Measurements from ENCODE around the gene STK33.

Gene STK33

DNA sequence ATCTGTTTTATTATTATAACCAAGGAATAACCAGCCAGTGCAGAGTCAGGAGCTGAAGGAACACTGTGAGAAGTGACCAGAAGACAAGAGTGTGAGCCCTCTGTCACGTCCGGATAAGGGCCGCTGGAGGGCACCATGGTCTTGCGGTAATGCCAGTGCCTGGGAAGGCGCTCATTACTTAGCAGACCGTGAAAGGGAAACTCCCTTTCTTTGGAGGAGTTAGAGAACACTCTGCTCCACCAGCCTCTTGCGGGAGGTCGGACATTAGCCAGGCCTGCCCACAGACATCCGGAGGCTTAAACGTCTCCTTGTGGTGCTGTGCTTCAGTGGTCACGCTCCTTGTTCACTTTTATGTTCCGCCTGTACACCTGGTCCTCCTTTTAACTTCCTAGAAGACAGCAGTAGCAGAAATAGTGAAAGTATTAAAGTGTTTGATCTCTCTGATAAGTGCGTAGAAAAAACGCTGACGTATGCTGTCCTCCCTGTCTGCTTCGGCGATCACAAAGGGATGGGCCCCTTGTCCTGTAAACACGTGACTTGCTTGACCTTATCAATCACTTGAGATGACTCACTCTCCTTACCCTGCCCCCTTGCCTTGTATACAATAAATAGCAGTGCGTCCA lies 209.7 kb downstream of the STK33 start:
- Histone ChIP-seq H3K27ac (no peak overlapping the region), H3K4me3 (no peak overlapping the region)
- TF ChIP-seq, protein P1, sequence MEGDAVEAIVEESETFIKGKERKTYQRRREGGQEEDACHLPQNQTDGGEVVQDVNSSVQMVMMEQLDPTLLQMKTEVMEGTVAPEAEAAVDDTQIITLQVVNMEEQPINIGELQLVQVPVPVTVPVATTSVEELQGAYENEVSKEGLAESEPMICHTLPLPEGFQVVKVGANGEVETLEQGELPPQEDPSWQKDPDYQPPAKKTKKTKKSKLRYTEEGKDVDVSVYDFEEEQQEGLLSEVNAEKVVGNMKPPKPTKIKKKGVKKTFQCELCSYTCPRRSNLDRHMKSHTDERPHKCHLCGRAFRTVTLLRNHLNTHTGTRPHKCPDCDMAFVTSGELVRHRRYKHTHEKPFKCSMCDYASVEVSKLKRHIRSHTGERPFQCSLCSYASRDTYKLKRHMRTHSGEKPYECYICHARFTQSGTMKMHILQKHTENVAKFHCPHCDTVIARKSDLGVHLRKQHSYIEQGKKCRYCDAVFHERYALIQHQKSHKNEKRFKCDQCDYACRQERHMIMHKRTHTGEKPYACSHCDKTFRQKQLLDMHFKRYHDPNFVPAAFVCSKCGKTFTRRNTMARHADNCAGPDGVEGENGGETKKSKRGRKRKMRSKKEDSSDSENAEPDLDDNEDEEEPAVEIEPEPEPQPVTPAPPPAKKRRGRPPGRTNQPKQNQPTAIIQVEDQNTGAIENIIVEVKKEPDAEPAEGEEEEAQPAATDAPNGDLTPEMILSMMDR (IDR thresholded peaks at IDR 0.05): no peak

DNA sequence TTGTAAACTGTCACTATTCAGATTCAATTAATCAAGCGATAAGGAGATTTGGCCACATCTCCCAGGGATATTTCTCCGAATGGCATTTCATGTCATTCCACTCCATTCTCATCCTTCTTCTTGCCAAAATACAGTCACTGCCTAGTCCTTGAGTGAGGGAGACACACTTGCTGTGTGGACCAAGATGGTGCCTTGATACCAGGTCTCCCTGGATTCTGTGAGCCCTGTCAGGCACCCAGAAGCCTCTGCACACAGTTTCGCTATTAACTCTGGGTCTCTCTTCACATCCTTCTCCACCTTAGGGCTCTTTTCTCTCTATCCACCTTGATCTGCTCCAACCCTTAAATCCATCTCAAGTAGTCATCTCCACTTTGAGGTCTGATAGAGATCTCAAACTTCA lies 210.4 kb downstream of the STK33 start:
- DNase-seq (ENCODE audit: low spot score): peak; percentile 53
- TF ChIP-seq, protein P1 (IDR thresholded peaks at IDR 0.05): no peak
- Histone ChIP-seq H3K27ac (no peak overlapping the region), H3K4me3 (no peak overlapping the region)

More for the DNA sequence above, 209.7 kb downstream of the STK33 start:
- DNase-seq (ENCODE audit: low spot score): peak; percentile 57

DNA sequence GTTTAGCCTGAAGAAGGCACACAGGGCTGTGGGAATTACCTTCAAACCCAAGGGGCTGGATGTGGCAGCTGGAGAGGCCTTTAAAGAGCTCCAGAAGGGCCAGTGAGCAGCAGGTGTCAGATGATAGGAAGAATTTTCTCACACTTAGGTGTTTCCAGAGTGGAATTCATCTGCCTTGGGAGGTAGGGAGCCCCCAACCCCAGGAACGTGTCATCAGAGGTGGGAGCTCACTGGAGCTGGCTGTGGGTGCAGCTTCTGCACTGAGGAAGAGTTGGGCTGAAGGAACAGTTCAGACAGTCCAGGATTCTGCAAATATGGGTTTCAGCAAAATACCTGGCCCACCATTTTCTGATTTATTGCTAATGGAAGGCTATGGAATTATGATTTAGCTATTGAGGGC lies 210.8 kb downstream of the STK33 start:
- TF ChIP-seq, protein P1 (IDR thresholded peaks at IDR 0.05): no peak
- peak; percentile 9 for DNase-seq (ENCODE audit: low spot score)
- Histone ChIP-seq H3K4me3 (no peak overlapping the region), H3K27ac (no peak overlapping the region)

DNA sequence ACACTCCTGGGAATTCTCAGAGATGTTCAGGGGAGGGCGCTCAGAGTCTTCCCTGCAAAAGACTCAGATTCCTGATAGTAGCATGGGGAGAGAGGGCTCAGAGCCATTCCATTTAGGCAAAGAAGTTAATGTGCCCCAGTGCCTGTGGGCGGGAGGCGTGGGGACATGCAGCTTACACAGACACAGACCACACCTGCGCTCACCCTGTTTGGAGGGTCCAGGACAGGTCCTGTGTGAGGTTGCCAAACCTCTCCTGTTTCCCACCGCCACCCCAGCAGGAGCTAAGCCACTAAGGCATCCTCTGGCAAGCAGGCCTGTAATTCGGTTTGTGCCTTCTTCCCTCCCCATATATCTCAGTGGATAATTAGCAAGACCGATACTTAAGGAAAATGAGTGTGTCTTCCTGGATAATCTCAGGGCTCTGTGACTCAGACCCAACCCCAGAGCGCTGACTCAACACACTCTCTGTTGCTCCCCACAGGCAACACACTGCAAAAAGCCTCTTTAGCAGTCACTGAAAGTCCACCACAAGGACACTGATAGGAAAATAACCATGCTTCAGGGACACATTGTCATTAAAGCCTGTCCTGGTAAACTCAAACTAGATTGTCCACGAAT lies 211.5 kb downstream of the STK33 start:
- Histone ChIP-seq H3K27ac (no peak overlapping the region), H3K4me3 (no peak overlapping the region)
- peak; percentile 58 for DNase-seq (ENCODE audit: low spot score)
- TF ChIP-seq, protein P1 (IDR thresholded peaks at IDR 0.05): no peak

DNA sequence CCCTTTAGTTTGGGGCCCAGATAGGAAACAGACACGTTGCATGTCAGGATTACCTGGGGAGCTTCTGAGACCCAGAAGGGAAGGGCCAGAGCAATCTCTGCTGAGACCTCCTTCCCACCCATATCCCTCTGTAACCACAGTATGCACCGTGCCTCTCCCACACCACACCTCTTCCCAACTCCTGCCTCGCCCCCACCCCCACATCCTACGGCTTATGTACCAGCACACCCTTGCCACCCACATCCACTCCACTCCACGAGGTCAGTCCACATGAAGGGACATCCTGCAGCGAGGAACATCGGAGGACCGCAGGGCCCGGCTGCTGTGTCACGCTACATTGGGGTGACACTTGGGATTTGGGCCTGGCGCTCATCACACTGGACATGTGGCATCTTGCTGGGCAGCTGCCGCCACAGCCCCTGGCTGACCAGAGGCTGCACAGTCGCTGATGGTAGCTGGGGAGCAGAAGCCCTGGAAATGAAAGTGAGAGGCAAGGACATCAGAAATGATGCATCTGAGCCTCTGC lies 212.1 kb downstream of the STK33 start:
- TF ChIP-seq, protein P1 (IDR thresholded peaks at IDR 0.05): no peak
- no peak overlapping the region for H3K27ac ChIP-seq
- peak; percentile 53 for DNase-seq (ENCODE audit: low spot score)
- no peak overlapping the region for H3K4me3 ChIP-seq

DNA sequence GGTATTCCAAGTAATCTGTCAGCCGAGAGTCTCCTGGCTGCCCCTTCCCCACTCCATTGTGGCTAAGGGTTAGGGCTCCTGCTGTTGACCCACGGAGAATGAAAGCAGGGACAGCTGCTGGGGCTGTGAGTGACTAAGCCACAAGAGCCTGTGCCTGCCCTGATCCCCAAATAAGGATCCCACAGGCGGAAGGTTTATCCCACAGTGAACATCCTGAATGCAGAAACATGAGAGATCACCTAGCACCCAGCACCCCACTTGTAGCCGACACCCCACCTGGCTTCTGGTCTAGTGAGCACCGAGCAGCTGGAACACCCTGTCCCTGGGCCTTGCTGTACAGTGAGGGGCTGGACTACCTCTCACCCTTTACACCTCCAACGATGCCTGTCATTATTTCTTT lies 212.7 kb downstream of the STK33 start:
- DNase-seq (ENCODE audit: low spot score): peak; percentile 36
- Histone ChIP-seq H3K27ac (no peak overlapping the region), H3K4me3 (no peak overlapping the region)
- TF ChIP-seq, protein P1 (IDR thresholded peaks at IDR 0.05): no peak

DNA sequence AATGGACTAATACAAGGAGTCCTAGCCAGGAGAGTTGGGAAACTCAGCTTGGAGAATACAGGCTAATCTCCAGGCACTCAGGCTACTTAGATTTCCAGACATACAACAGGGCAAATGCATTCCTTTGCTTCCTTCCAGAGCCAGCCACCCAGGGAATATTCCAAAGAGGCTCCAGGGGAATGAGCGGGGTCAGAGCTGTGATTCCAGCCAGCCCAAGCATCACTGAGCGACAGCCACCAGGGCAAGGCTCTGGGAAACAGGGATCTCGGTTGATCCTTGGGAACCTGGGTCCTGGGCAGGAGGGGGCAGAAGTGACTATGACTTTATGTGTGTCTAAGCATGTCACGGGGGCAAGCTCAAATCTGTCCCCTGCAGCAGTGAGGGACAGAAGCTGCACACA lies 218.1 kb downstream of the STK33 start:
- H3K4me3 ChIP-seq: no peak overlapping the region
- TF ChIP-seq, protein P1 (IDR thresholded peaks at IDR 0.05): no peak
- peak; percentile 59 for DNase-seq (ENCODE audit: low spot score)
- H3K27ac ChIP-seq: no peak overlapping the region
